Gastroesophageal sphincter (tissue), 3 donors: ENCODE data around the gene NDNF.

Experiments
- POLR2A ChIP-seq, 2 donors: fragments of 450-650 bp; IDR thresholded peaks; one replicate each; pipeline ENCODE4 v1.6.1; 2017; ENCODE audit warnings: antibody characterized with exemption in 2 of 2, mild to moderate bottlenecking in 2 of 2, moderate library complexity in 1 of 2
- TF ChIP-seq, protein P1 (sequence below), 4 experiments: fragments of 200-600 bp in 2 of 4; fragments of 450-650 bp in 2 of 4; sonication (generic) in 1 of 4; IDR thresholded peaks; one replicate each; pipeline ENCODE4 v1.5.1; 2017 to 2019; ENCODE audit warnings: antibody characterized with exemption in 4 of 4, mild to moderate bottlenecking in 2 of 4, moderate library complexity in 2 of 4

DNA sequence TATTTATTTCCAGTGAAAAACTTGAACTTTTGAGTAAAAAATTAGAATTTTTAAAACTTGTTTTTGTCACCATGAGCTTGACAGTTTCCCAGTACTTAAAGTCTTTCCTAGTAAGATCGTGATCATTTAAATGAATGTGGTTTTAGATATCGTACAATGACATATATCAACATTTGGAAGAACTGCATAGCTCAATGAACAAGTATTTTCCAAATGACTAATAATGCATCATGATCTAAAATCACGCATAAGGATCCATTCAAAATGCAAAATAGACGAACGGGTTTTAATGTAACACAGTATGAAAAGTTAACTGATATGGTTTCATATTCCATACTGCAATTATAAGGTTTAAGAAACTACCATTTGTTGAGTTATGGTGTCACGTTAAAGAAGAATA is 4.1 kb upstream of the NDNF start:
- TF ChIP-seq, protein P1, sequence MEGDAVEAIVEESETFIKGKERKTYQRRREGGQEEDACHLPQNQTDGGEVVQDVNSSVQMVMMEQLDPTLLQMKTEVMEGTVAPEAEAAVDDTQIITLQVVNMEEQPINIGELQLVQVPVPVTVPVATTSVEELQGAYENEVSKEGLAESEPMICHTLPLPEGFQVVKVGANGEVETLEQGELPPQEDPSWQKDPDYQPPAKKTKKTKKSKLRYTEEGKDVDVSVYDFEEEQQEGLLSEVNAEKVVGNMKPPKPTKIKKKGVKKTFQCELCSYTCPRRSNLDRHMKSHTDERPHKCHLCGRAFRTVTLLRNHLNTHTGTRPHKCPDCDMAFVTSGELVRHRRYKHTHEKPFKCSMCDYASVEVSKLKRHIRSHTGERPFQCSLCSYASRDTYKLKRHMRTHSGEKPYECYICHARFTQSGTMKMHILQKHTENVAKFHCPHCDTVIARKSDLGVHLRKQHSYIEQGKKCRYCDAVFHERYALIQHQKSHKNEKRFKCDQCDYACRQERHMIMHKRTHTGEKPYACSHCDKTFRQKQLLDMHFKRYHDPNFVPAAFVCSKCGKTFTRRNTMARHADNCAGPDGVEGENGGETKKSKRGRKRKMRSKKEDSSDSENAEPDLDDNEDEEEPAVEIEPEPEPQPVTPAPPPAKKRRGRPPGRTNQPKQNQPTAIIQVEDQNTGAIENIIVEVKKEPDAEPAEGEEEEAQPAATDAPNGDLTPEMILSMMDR (IDR thresholded peaks at IDR 0.05) = no peak
- TF ChIP-seq POLR2A (IDR thresholded peaks at IDR 0.05) = no peak
